SH-SY5Y (cell line): ENCODE measurements around the gene CARD11.

ENCODE experiments used
- GATA2 ChIP-seq: IDR thresholded peaks from 2 replicates; pipeline ENCODE4 v1.6.1; 2011; ENCODE audit warnings: mild to moderate bottlenecking, low read depth, low read length
- GATA3 ChIP-seq: IDR thresholded peaks from 2 replicates; pipeline ENCODE4 v1.6.1; 2011; ENCODE audit warnings: low read depth, mild to moderate bottlenecking, low read length, moderate library complexity

DNA sequence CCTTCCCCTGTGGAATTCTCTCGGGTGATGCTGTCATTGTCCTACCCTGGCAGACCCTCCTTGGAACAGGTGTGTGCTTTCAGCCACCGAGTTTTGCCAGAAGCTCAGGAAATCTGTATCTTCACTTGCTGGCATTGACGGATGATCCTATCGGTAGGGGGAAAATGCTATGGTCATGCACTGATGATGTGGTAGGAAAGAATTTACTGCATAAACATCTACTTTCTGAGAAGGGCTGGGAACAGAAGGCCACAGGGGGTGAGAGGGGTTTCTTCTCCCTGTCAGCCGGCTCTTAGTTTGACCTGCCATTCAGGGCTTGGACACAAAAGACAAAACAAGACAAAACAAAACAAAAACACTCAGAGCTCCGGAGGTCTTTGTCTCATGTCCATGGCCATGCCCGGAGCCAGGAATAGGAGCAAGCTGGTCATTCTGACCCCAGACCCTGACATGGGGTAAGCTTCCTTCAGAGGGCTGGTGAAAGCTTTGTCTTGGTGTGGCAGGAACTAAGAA is 43.6 kb upstream of the CARD11 start:
- TF ChIP-seq GATA2 (no peak), GATA3 (no peak)
